ENCODE data around the gene CTXN1.
"Not testable (repeated sequence)": the region's sequence is repeated elsewhere in the genome, so short reads cannot be mapped to it uniquely, and the experiment has no call there.

Gene CTXN1

GRCh38 chr19:7897292-7897691 lies 28.6 kb downstream of the CTXN1 start:
- DNase-seq: no peak

GRCh38 chr19:7895565-7895964 lies 30.4 kb downstream of the CTXN1 start:
- DNase-seq: no peak

- DNase-seq: no peak
These were observed 31.2 kb downstream of the CTXN1 start for GRCh38 chr19:7894612-7895309.

- DNase-seq: not testable (repeated sequence)
These were observed 32.4 kb downstream of the CTXN1 start for GRCh38 chr19:7893362-7894101.

- no peak for DNase-seq
These were observed 37.1 kb downstream of the CTXN1 start for GRCh38 chr19:7888826-7889217.

- DNase-seq: peak; percentile 45
These were observed 37.6 kb downstream of the CTXN1 start, which contains the start of gene LRRC8E for GRCh38 chr19:7888145-7888825. Gene LRRC8E, plus strand, starts transcription at chr19:7888510. Its CDS starts 7,094 bp downstream, at chr19:7895604.

- no peak for DNase-seq
These were observed 38.4 kb downstream of the CTXN1 start for GRCh38 chr19:7887408-7888144.

GRCh38 chr19:7885818-7886217 lies 40.1 kb downstream of the CTXN1 start:
- no peak for DNase-seq

GRCh38 chr19:7883796-7884570 lies 42.0 kb downstream of the CTXN1 start:
- DNase-seq: no peak

GRCh38 chr19:7883105-7883504 lies 42.8 kb downstream of the CTXN1 start:
- DNase-seq: no peak

- DNase-seq: no peak
These were observed 44.0 kb downstream of the CTXN1 start for GRCh38 chr19:7881910-7882309.

- DNase-seq: no peak
These were observed 46.1 kb downstream of the CTXN1 start for GRCh38 chr19:7879836-7880235.

- no peak for DNase-seq
These were observed 46.7 kb downstream of the CTXN1 start for GRCh38 chr19:7879111-7879807.

- no peak for DNase-seq
These were observed 48.6 kb downstream of the CTXN1 start for GRCh38 chr19:7877249-7877836.

GRCh38 chr19:7874897-7875273 lies 51.0 kb downstream of the CTXN1 start:
- DNase-seq: no peak
